ENCODE data around the gene CLCN1.

GRCh38 chr7:143373255-143373794 lies 57.4 kb downstream of the CLCN1 start:
- no peak for TF ChIP-seq CTCF (IDR thresholded peaks at IDR 0.05)
- no peak for TF ChIP-seq POLR2A (IDR thresholded peaks at IDR 0.05)
